Breast epithelium (tissue), 4 donors: ENCODE measurements around the gene TMEM178B. TPM values are rescaled to one million over a fixed set of nuclear protein-coding genes. Genes with fewer than 3 reads are reported as not detected.

Experiments
- DNase-seq, 2 donors: peaks; one replicate each; pipeline ENCODE4 v3.0.0-alpha.2; 2019; ENCODE audit warnings: low spot score in 2 of 2
- H3K27ac ChIP-seq, 2 donors: fragments of 200-600 bp; sonication (generic) in 1 of 2; one replicate each; pipeline ENCODE4 v1.5.1; 2016 to 2019; ENCODE audit warnings: mild to moderate bottlenecking in 1 of 2
- H3K27me3 ChIP-seq, 2 donors: fragments of 200-600 bp; sonication (generic) in 1 of 2; one replicate each; pipeline versions ENCODE4 v1.5.1 to v1.6.0; 2017 to 2019; ENCODE audit warnings: control low read depth in 1 of 2, mild to moderate bottlenecking in 1 of 2
- H3K36me3 ChIP-seq: fragments of 200-600 bp; one replicate; pipeline ENCODE4 v1.5.1; 2019
- H3K4me1 ChIP-seq, 2 donors: fragments of 200-600 bp; sonication (generic); one replicate each; pipeline ENCODE4 v1.5.1; 2016 to 2019; ENCODE audit warnings: control low read depth in 1 of 2
- H3K4me3 ChIP-seq, 3 donors: fragments of 200-600 bp; sonication (generic); 1 replicate in 2 of 3; 2 replicates in 1 of 3; pipeline ENCODE4 v1.5.1; 2016 to 2019; ENCODE audit warnings: mild to moderate bottlenecking in 3 of 3, moderate library complexity in 2 of 3
- H3K9me3 ChIP-seq, 2 donors: fragments of 200-600 bp; sonication (generic) in 1 of 2; one replicate each; pipeline ENCODE4 v1.5.1; 2016 to 2019; ENCODE audit warnings: control low read depth in 1 of 2
- CTCF ChIP-seq, 3 donors: fragments of 450-650 bp; IDR thresholded peaks; one replicate each; pipeline ENCODE4 v1.5.1; 2016 to 2017; ENCODE audit warnings: antibody characterized with exemption in 3 of 3, mild to moderate bottlenecking in 3 of 3, moderate library complexity in 3 of 3
- POLR2A ChIP-seq: fragments of 450-650 bp; IDR thresholded peaks from one replicate; pipeline ENCODE4 v1.6.1; 2016; ENCODE audit warnings: antibody characterized with exemption, mild to moderate bottlenecking, moderate library complexity
- POLR2AphosphoS5 ChIP-seq, 3 donors: sonication (generic); formaldehyde crosslinking; IDR thresholded peaks; one replicate each; pipeline ENCODE4 v1.6.1; 2017; ENCODE audit warnings: antibody characterized with exemption in 3 of 3
- intact Hi-C: fragments of 100-400 bp; cut with DNase I; formaldehyde crosslinking; loops from one replicate; pipeline ENCODE4 v1.15.1; 2023; ENCODE audit warnings: low total_unique reads
- total RNA-seq, 3 donors: library from RNA; depleted of rRNA; stranded (reverse); fragments of >200 nt; gene quantifications; one replicate each; pipeline ENCODE4 v1.1.0, GENCODE V29; 2016

Gene TMEM178B
- total RNA-seq, 3 donors from 2014 or later = 0.33 to 0.88 (median 0.64) TPM

GRCh38 chr7:141421306-141421705 lies 347.4 kb downstream of the TMEM178B start:
- intact Hi-C loops = no loop called here
- no peaks in the 10 kb centered on the region for H3K27me3 ChIP-seq
- H3K9me3 ChIP-seq = no peaks in the 10 kb centered on the region
- no peaks in the 10 kb centered on the region for H3K36me3 ChIP-seq
- DNase-seq = no peak
- no peaks in the 10 kb centered on the region for H3K4me1 ChIP-seq
- TF ChIP-seq POLR2A (no peak), CTCF (IDR thresholded peaks at IDR 0.05) (no peak), POLR2AphosphoS5 (IDR thresholded peaks at IDR 0.05) (no peak)
- H3K4me3 ChIP-seq = no peak overlapping the region
- H3K27ac ChIP-seq = no peak overlapping the region

GRCh38 chr7:141427134-141427533 lies 353.3 kb downstream of the TMEM178B start:
- Histone ChIP-seq H3K27me3 (no peaks in the 10 kb centered on the region), H3K27ac (no peak overlapping the region), H3K36me3 (no peaks in the 10 kb centered on the region), H3K4me1 (no peaks in the 10 kb centered on the region), H3K4me3 (no peak overlapping the region), H3K9me3 (peaks cover 3 to 9% of the 10 kb centered on the region in 2 donors)
- TF ChIP-seq CTCF (IDR thresholded peaks at IDR 0.05) = no peak
- no peak for TF ChIP-seq POLR2AphosphoS5 (IDR thresholded peaks at IDR 0.05)
- no peak for TF ChIP-seq POLR2A
- no peak for DNase-seq
- intact Hi-C loops = loop anchor here (5.0 kb wide), 1 partner anchor 900 kb away; no protein-coding TSS in a partner anchor

GRCh38 chr7:141430455-141431139 lies 356.7 kb downstream of the TMEM178B start:
- peaks cover 3 to 9% of the 10 kb centered on the region in 2 donors for H3K9me3 ChIP-seq
- H3K27me3 ChIP-seq = no peaks in the 10 kb centered on the region
- intact Hi-C loops = no loop called here
- no peak overlapping the region for H3K27ac ChIP-seq
- TF ChIP-seq CTCF (IDR thresholded peaks at IDR 0.05) = no peak
- TF ChIP-seq POLR2A = no peak
- TF ChIP-seq POLR2AphosphoS5 (IDR thresholded peaks at IDR 0.05) = no peak
- H3K36me3 ChIP-seq = no peaks in the 10 kb centered on the region
- no peak for DNase-seq
- H3K4me3 ChIP-seq = no peak overlapping the region
- no peaks in the 10 kb centered on the region for H3K4me1 ChIP-seq

GRCh38 chr7:141431140-141431479 lies 357.2 kb downstream of the TMEM178B start:
- peaks cover 3 to 9% of the 10 kb centered on the region in 2 donors for H3K9me3 ChIP-seq
- DNase-seq = no peak
- H3K36me3 ChIP-seq = no peaks in the 10 kb centered on the region
- H3K27ac ChIP-seq = no peak overlapping the region
- no peaks in the 10 kb centered on the region for H3K4me1 ChIP-seq
- TF ChIP-seq POLR2AphosphoS5 (IDR thresholded peaks at IDR 0.05) (no peak), CTCF (IDR thresholded peaks at IDR 0.05) (no peak), POLR2A (no peak)
- intact Hi-C loops = no loop called here
- no peak overlapping the region for H3K4me3 ChIP-seq
- H3K27me3 ChIP-seq = no peaks in the 10 kb centered on the region

- H3K4me1 ChIP-seq = no peaks in the 10 kb centered on the region
- no peak for TF ChIP-seq POLR2AphosphoS5 (IDR thresholded peaks at IDR 0.05)
- no peak for TF ChIP-seq CTCF (IDR thresholded peaks at IDR 0.05)
- TF ChIP-seq POLR2A = no peak
- peaks cover 3 to 6% of the 10 kb centered on the region in 2 donors for H3K9me3 ChIP-seq
- no peak for DNase-seq
- H3K27ac ChIP-seq = no peak overlapping the region
- no peaks in the 10 kb centered on the region for H3K36me3 ChIP-seq
- no peak overlapping the region for H3K4me3 ChIP-seq
- intact Hi-C loops = no loop called here
- no peaks in the 10 kb centered on the region for H3K27me3 ChIP-seq
Measured at GRCh38 chr7:141431711-141432110, 357.8 kb downstream of the TMEM178B start.
